H1 (cell line): ENCODE measurements around the gene RNU6-9. TPM values are rescaled to one million over a fixed set of nuclear protein-coding genes. Genes with fewer than 3 reads are reported as not detected.

Source experiments
- BCL11A ChIP-seq, 2 experiments: IDR thresholded peaks; one replicate each; pipeline ENCODE4 v1.6.1; 2011; ENCODE audit warnings: low read depth in 2 of 2, low read length in 2 of 2, mild to moderate bottlenecking in 2 of 2
- EP300 ChIP-seq, 2 experiments: IDR thresholded peaks; 1 replicate in 1 of 2; 2 replicates in 1 of 2; pipeline ENCODE4 v1.6.1; 2011 to 2012; ENCODE audit warnings: low read depth in 2 of 2, low read length in 2 of 2, mild to moderate bottlenecking in 2 of 2, borderline replicate concordance in 1 of 2, inconsistent platforms in 1 of 2, moderate library complexity in 1 of 2
- PHF8 ChIP-seq: fragments of 200-600 bp; sonication (generic); conservative IDR thresholded peaks from 2 replicates; pipeline ENCODE4 v1.7.1; 2012; ENCODE audit warnings: low read depth, mild to moderate bottlenecking, inconsistent platforms, low read length, moderate library complexity
- SAP30 ChIP-seq: fragments of 300-600 bp; sonication (generic); IDR thresholded peaks from 2 replicates; pipeline ENCODE4 v1.7.1; 2012; ENCODE audit warnings: low read length, moderate library complexity, mild to moderate bottlenecking, inconsistent platforms; ENCODE audit not compliant: insufficient read depth, insufficient replicate concordance
- YY1 ChIP-seq: IDR thresholded peaks from 2 replicates; pipeline ENCODE4 v1.6.1; 2011; ENCODE audit warnings: low read depth, mild to moderate bottlenecking, low read length
- polyA plus RNA-seq, 7 experiments: library from polyadenylated mRNA; depleted of rRNA in 3 of 7; stranded (reverse) in 5 of 7; unstranded in 2 of 7; fragments of >200 nt in 5 of 7; fragments of 200-250 nt in 2 of 7; gene quantifications; 1 replicate in 5 of 7; 2 replicates in 1 of 7; 4 replicates in 1 of 7; pipeline versions ENCODE4 v1.2.1 to v1.2.3, GENCODE V29; 2011 to 2013; ENCODE audit warnings: missing spikeins in 2 of 7, mixed read lengths in 2 of 7
- total RNA-seq: library from RNA; stranded (reverse); fragmentation: NEBNext Ultra II Directional; extraction: Animal tissue kit (Norgen Biotek cat#: 25700); gene quantifications from 2 replicates; pipeline ENCODE4 v1.2.1, GENCODE V29; 2021
- TF ChIP-seq, protein P1 (sequence below): fragments of 300-600 bp; sonication (generic); IDR thresholded peaks from 2 replicates; pipeline ENCODE4 v1.7.1; 2012; ENCODE audit warnings: low read length, moderate library complexity, mild to moderate bottlenecking, inconsistent platforms; ENCODE audit not compliant: insufficient replicate concordance

Gene RNU6-9
- total and polyA plus RNA-seq, 2 of the 8 experiments (the other 6 are each of a cell fraction or from before 2014, with no cell fraction given), result not detected

DNA sequence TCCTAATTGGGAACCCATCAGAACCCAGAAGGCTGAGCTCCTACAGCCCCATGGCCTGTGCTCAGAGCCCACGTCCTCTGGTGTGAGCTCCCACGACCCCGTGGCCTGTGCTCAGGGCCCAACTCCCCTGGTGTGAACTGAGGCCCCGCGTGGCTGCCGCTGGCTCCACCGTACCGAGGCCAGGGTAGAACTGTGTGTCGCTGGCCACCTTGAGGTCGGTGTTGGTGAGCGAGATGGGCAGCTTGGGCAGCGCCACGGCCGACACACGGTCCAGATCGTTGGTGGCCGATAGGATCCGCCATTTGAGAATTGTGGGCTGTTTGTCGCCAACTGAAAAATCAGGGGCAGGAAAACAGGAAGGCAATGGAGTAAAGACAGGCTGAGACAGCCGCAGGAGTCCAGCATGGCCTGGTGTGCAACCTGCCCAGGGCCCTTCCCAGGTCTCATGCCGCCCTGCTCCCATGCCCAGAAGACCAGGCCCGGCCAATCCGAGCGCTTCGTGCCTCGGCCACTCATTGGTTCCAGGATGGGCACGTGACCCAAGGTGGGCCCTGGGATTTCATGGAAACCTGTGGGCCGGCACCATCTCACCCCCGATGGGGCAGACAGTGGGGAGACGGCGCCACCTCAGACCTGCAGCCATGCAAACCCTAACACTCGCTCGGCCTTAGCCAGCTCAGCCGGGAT lies 11.8 kb upstream of the RNU6-9 start (continued):
- TF ChIP-seq, protein P1, sequence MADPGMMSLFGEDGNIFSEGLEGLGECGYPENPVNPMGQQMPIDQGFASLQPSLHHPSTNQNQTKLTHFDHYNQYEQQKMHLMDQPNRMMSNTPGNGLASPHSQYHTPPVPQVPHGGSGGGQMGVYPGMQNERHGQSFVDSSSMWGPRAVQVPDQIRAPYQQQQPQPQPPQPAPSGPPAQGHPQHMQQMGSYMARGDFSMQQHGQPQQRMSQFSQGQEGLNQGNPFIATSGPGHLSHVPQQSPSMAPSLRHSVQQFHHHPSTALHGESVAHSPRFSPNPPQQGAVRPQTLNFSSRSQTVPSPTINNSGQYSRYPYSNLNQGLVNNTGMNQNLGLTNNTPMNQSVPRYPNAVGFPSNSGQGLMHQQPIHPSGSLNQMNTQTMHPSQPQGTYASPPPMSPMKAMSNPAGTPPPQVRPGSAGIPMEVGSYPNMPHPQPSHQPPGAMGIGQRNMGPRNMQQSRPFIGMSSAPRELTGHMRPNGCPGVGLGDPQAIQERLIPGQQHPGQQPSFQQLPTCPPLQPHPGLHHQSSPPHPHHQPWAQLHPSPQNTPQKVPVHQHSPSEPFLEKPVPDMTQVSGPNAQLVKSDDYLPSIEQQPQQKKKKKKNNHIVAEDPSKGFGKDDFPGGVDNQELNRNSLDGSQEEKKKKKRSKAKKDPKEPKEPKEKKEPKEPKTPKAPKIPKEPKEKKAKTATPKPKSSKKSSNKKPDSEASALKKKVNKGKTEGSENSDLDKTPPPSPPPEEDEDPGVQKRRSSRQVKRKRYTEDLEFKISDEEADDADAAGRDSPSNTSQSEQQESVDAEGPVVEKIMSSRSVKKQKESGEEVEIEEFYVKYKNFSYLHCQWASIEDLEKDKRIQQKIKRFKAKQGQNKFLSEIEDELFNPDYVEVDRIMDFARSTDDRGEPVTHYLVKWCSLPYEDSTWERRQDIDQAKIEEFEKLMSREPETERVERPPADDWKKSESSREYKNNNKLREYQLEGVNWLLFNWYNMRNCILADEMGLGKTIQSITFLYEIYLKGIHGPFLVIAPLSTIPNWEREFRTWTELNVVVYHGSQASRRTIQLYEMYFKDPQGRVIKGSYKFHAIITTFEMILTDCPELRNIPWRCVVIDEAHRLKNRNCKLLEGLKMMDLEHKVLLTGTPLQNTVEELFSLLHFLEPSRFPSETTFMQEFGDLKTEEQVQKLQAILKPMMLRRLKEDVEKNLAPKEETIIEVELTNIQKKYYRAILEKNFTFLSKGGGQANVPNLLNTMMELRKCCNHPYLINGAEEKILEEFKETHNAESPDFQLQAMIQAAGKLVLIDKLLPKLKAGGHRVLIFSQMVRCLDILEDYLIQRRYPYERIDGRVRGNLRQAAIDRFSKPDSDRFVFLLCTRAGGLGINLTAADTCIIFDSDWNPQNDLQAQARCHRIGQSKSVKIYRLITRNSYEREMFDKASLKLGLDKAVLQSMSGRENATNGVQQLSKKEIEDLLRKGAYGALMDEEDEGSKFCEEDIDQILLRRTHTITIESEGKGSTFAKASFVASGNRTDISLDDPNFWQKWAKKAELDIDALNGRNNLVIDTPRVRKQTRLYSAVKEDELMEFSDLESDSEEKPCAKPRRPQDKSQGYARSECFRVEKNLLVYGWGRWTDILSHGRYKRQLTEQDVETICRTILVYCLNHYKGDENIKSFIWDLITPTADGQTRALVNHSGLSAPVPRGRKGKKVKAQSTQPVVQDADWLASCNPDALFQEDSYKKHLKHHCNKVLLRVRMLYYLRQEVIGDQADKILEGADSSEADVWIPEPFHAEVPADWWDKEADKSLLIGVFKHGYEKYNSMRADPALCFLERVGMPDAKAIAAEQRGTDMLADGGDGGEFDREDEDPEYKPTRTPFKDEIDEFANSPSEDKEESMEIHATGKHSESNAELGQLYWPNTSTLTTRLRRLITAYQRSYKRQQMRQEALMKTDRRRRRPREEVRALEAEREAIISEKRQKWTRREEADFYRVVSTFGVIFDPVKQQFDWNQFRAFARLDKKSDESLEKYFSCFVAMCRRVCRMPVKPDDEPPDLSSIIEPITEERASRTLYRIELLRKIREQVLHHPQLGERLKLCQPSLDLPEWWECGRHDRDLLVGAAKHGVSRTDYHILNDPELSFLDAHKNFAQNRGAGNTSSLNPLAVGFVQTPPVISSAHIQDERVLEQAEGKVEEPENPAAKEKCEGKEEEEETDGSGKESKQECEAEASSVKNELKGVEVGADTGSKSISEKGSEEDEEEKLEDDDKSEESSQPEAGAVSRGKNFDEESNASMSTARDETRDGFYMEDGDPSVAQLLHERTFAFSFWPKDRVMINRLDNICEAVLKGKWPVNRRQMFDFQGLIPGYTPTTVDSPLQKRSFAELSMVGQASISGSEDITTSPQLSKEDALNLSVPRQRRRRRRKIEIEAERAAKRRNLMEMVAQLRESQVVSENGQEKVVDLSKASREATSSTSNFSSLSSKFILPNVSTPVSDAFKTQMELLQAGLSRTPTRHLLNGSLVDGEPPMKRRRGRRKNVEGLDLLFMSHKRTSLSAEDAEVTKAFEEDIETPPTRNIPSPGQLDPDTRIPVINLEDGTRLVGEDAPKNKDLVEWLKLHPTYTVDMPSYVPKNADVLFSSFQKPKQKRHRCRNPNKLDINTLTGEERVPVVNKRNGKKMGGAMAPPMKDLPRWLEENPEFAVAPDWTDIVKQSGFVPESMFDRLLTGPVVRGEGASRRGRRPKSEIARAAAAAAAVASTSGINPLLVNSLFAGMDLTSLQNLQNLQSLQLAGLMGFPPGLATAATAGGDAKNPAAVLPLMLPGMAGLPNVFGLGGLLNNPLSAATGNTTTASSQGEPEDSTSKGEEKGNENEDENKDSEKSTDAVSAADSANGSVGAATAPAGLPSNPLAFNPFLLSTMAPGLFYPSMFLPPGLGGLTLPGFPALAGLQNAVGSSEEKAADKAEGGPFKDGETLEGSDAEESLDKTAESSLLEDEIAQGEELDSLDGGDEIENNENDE, result no peak
- TF ChIP-seq EP300 (IDR thresholded peaks at IDR 0.05; ENCODE audit: borderline replicate concordance in 1 of 2, low read depth in 2 of 2, low read length in 2 of 2) (no peak), BCL11A (IDR thresholded peaks at IDR 0.05; ENCODE audit: low read depth in 2 of 2, low read length in 2 of 2) (no peak), PHF8 (no peak), YY1 (no peak), SAP30 (no peak)
